Liver (tissue), 9 donors: ENCODE measurements around the gene HBG2. TPM values are rescaled to one million over a fixed set of nuclear protein-coding genes. Genes with fewer than 3 reads are reported as not detected.

Experiments used
- DNase-seq: peaks from one replicate; pipeline ENCODE4 v3.0.0-alpha.2; 2017; ENCODE audit warnings: low spot score
- H3K27ac ChIP-seq, 2 donors: one replicate each; pipeline ENCODE4 v1.7.0; 2013; ENCODE audit warnings: inconsistent platforms in 2 of 2, low read length in 2 of 2, control low read depth in 1 of 2, low read depth in 1 of 2, mild to moderate bottlenecking in 1 of 2
- H3K27me3 ChIP-seq, 4 donors: one replicate each; pipeline versions ENCODE4 v1.6.1 to v1.7.0; 2013; ENCODE audit warnings: low read length in 3 of 4, inconsistent platforms in 1 of 4, mild to moderate bottlenecking in 1 of 4, moderate library complexity in 1 of 4; ENCODE audit not compliant: control insufficient read depth in 4 of 4, insufficient read depth in 4 of 4
- H3K36me3 ChIP-seq, 4 donors: one replicate each; pipeline versions ENCODE4 v1.6.1 to v1.7.0; 2013; ENCODE audit warnings: low read length in 3 of 4, mild to moderate bottlenecking in 3 of 4, low read depth in 1 of 4, moderate library complexity in 1 of 4; ENCODE audit not compliant: control insufficient read depth in 4 of 4, insufficient read depth in 3 of 4
- H3K4me1 ChIP-seq, 4 donors: one replicate each; pipeline versions ENCODE4 v1.6.1 to v1.7.0; 2013; ENCODE audit warnings: low read length in 3 of 4, mild to moderate bottlenecking in 3 of 4, moderate library complexity in 1 of 4; ENCODE audit not compliant: control insufficient read depth in 4 of 4, insufficient read depth in 4 of 4
- H3K4me3 ChIP-seq, 3 donors: one replicate each; pipeline versions ENCODE4 v1.6.1 to v1.7.0; 2013; ENCODE audit warnings: low read length in 3 of 3, control low read depth in 1 of 3, low read depth in 1 of 3, mild to moderate bottlenecking in 1 of 3
- H3K9ac ChIP-seq, 2 donors: one replicate each; pipeline ENCODE4 v1.7.0; 2013; ENCODE audit warnings: low read length in 2 of 2, mild to moderate bottlenecking in 2 of 2, moderate library complexity in 2 of 2, control low read depth in 1 of 2, low read depth in 1 of 2
- H3K9me3 ChIP-seq, 4 donors: one replicate each; pipeline versions ENCODE4 v1.6.1 to v1.7.0; 2013; ENCODE audit warnings: low read length in 3 of 4; ENCODE audit not compliant: control insufficient read depth in 4 of 4
- EGR1 ChIP-seq, 2 donors: IDR thresholded peaks; 2 replicates each; pipeline ENCODE4 v1.6.1; 2016 to 2018; ENCODE audit warnings: antibody characterized with exemption in 2 of 2, low read depth in 2 of 2
- FOXA1 ChIP-seq: IDR thresholded peaks from 2 replicates; pipeline ENCODE4 v1.6.1; 2016; ENCODE audit warnings: antibody characterized with exemption
- FOXA2 ChIP-seq: IDR thresholded peaks from 2 replicates; pipeline ENCODE4 v1.6.1; 2016; ENCODE audit warnings: antibody characterized with exemption
- GABPA ChIP-seq, 2 donors: IDR thresholded peaks in 1 of 2; conservative IDR thresholded peaks in 1 of 2; 2 replicates each; pipeline ENCODE4 v1.6.1; 2016; ENCODE audit warnings: antibody characterized with exemption in 2 of 2, mild to moderate bottlenecking in 1 of 2, moderate library complexity in 1 of 2
- HNF4A ChIP-seq, 2 donors: conservative IDR thresholded peaks; 2 replicates each; pipeline ENCODE4 v1.6.1; 2016; ENCODE audit warnings: antibody characterized with exemption in 2 of 2, mild to moderate bottlenecking in 2 of 2
- HNF4G ChIP-seq: IDR thresholded peaks from 2 replicates; pipeline ENCODE4 v1.6.1; 2016; ENCODE audit warnings: antibody characterized with exemption
- JUND ChIP-seq, 2 donors: IDR thresholded peaks; 2 replicates each; pipeline ENCODE4 v1.6.1; 2016; ENCODE audit warnings: antibody characterized with exemption in 2 of 2
- NR2F2 ChIP-seq: IDR thresholded peaks from 2 replicates; pipeline ENCODE4 v1.6.1; 2016; ENCODE audit warnings: antibody characterized with exemption
- RAD21 ChIP-seq, 2 donors: IDR thresholded peaks; 2 replicates each; pipeline ENCODE4 v1.6.1; 2016; ENCODE audit warnings: antibody characterized with exemption in 2 of 2, mild to moderate bottlenecking in 2 of 2
- RXRA ChIP-seq, 2 donors: IDR thresholded peaks; 2 replicates each; pipeline ENCODE4 v1.6.1; 2017 to 2018; ENCODE audit warnings: antibody characterized with exemption in 2 of 2, mild to moderate bottlenecking in 1 of 2
- SP1 ChIP-seq: IDR thresholded peaks from 2 replicates; pipeline ENCODE4 v1.6.1; 2018; ENCODE audit warnings: antibody characterized with exemption, mild to moderate bottlenecking
- TAF1 ChIP-seq: conservative IDR thresholded peaks from 2 replicates; pipeline ENCODE4 v1.6.1; 2016; ENCODE audit warnings: antibody characterized with exemption, mild to moderate bottlenecking
- YY1 ChIP-seq: IDR thresholded peaks from 2 replicates; pipeline ENCODE4 v1.6.1; 2016; ENCODE audit warnings: antibody characterized with exemption, mild to moderate bottlenecking
- WGBS: extraction: QIAGEN DNeasy Blood & Tissue Kit; methylation state at CpG from one replicate; pipeline ENCODE4 v1.1.7; 2013; 5-methylcytosine and 5-hydroxymethylcytosine counted together
- polyA plus RNA-seq, 2 donors: library from polyadenylated mRNA; stranded (reverse) in 1 of 2; unstranded in 1 of 2; fragments of 200-250 nt in 1 of 2; fragments of >200 nt in 1 of 2; fragmentation: Nextera tagmentation in 1 of 2; extraction: Ambion mirVana in 1 of 2; gene quantifications; one replicate each; pipeline versions ENCODE4 v1.2.1 to v1.2.3, GENCODE V29; 2013 to 2015
- total RNA-seq, 2 donors: library from RNA; depleted of rRNA; stranded (reverse); fragments of >200 nt; gene quantifications; one replicate each; pipeline ENCODE4 v1.2.3, GENCODE V29; 2014
- TF ChIP-seq, protein P1 (sequence below): IDR thresholded peaks from 2 replicates; pipeline ENCODE4 v1.6.1; 2016; ENCODE audit warnings: antibody characterized with exemption
- TF ChIP-seq, protein P2 (sequence below): IDR thresholded peaks from 2 replicates; pipeline ENCODE4 v1.6.1; 2016; ENCODE audit warnings: antibody characterized with exemption
- TF ChIP-seq, protein P3 (sequence below): IDR thresholded peaks from 2 replicates; pipeline ENCODE4 v1.6.1; 2016; ENCODE audit warnings: antibody characterized with exemption, mild to moderate bottlenecking
- TF ChIP-seq, protein P4 (sequence below): IDR thresholded peaks from 2 replicates; pipeline ENCODE4 v1.6.1; 2016; ENCODE audit warnings: antibody characterized with exemption
- TF ChIP-seq, protein P5 (sequence below): fragments of 150-350 bp; IDR thresholded peaks from 2 replicates; pipeline ENCODE4 v1.5.1; 2017; ENCODE audit warnings: improper control_type of control experiment, low read depth, low read length; ENCODE audit not compliant: missing input control
- donor health status: healthy.
- donor health status: healthy.
- donor health status: healthy.
- donor health status: healthy.
- donor health status: healthy.

HBG2 gene
- total and polyA plus RNA-seq, 4 donors, result 0.71 to 55,632 TPM; not detected in 2

DNA sequence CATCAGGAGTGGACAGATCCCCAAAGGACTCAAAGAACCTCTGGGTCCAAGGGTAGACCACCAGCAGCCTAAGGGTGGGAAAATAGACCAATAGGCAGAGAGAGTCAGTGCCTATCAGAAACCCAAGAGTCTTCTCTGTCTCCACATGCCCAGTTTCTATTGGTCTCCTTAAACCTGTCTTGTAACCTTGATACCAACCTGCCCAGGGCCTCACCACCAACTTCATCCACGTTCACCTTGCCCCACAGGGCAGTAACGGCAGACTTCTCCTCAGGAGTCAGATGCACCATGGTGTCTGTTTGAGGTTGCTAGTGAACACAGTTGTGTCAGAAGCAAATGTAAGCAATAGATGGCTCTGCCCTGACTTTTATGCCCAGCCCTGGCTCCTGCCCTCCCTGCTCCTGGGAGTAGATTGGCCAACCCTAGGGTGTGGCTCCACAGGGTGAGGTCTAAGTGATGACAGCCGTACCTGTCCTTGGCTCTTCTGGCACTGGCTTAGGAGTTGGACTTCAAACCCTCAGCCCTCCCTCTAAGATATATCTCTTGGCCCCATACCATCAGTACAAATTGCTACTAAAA lies 27.8 kb downstream of the HBG2 start, which contains the start of gene HBB:
HBB (minus strand) TSS at position 340 of the 579 bp plus-strand sequence; CDS start at position 290, 50 bp downstream.
- Histone ChIP-seq H3K9me3 (no peaks in the 10 kb centered on the region), H3K27me3 (no peaks in the 10 kb centered on the region), H3K4me3 (no peak within 1 kb of the TSS), H3K27ac (no peak within 1 kb of the TSS), H3K4me1 (no peaks in the 10 kb centered on the region), H3K9ac (no peak within 1 kb of the TSS), H3K36me3 (no peaks in the 10 kb centered on the region)
- WGBS, result 75% methylated on average over 3 of the region's 3 CpGs
- TF ChIP-seq, protein P1, sequence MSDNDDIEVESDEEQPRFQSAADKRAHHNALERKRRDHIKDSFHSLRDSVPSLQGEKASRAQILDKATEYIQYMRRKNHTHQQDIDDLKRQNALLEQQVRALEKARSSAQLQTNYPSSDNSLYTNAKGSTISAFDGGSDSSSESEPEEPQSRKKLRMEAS, result no peak
- TF ChIP-seq YY1 (no peak), NR2F2 (no peak), EGR1 (IDR thresholded peaks at IDR 0.05; ENCODE audit: low read depth in 2 of 2) (no peak), FOXA1 (no peak), HNF4G (no peak), GABPA (IDR thresholded peaks at IDR 0.05 in 1 of 2, conservative IDR thresholded peaks at IDR 0.05 in 1 of 2) (no peak), TAF1 (no peak), FOXA2 (no peak), JUND (IDR thresholded peaks at IDR 0.05) (no peak), SP1 (no peak), RXRA (IDR thresholded peaks at IDR 0.05) (no peak)
- TF ChIP-seq, protein P2, sequence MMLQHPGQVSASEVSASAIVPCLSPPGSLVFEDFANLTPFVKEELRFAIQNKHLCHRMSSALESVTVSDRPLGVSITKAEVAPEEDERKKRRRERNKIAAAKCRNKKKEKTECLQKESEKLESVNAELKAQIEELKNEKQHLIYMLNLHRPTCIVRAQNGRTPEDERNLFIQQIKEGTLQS, result no peak
- TF ChIP-seq, protein P3, sequence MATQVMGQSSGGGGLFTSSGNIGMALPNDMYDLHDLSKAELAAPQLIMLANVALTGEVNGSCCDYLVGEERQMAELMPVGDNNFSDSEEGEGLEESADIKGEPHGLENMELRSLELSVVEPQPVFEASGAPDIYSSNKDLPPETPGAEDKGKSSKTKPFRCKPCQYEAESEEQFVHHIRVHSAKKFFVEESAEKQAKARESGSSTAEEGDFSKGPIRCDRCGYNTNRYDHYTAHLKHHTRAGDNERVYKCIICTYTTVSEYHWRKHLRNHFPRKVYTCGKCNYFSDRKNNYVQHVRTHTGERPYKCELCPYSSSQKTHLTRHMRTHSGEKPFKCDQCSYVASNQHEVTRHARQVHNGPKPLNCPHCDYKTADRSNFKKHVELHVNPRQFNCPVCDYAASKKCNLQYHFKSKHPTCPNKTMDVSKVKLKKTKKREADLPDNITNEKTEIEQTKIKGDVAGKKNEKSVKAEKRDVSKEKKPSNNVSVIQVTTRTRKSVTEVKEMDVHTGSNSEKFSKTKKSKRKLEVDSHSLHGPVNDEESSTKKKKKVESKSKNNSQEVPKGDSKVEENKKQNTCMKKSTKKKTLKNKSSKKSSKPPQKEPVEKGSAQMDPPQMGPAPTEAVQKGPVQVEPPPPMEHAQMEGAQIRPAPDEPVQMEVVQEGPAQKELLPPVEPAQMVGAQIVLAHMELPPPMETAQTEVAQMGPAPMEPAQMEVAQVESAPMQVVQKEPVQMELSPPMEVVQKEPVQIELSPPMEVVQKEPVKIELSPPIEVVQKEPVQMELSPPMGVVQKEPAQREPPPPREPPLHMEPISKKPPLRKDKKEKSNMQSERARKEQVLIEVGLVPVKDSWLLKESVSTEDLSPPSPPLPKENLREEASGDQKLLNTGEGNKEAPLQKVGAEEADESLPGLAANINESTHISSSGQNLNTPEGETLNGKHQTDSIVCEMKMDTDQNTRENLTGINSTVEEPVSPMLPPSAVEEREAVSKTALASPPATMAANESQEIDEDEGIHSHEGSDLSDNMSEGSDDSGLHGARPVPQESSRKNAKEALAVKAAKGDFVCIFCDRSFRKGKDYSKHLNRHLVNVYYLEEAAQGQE, result no peak
- TF ChIP-seq, protein P4, sequence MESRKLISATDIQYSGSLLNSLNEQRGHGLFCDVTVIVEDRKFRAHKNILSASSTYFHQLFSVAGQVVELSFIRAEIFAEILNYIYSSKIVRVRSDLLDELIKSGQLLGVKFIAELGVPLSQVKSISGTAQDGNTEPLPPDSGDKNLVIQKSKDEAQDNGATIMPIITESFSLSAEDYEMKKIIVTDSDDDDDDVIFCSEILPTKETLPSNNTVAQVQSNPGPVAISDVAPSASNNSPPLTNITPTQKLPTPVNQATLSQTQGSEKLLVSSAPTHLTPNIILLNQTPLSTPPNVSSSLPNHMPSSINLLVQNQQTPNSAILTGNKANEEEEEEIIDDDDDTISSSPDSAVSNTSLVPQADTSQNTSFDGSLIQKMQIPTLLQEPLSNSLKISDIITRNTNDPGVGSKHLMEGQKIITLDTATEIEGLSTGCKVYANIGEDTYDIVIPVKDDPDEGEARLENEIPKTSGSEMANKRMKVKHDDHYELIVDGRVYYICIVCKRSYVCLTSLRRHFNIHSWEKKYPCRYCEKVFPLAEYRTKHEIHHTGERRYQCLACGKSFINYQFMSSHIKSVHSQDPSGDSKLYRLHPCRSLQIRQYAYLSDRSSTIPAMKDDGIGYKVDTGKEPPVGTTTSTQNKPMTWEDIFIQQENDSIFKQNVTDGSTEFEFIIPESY, result no peak
- peak; percentile 76 for DNase-seq

DNA sequence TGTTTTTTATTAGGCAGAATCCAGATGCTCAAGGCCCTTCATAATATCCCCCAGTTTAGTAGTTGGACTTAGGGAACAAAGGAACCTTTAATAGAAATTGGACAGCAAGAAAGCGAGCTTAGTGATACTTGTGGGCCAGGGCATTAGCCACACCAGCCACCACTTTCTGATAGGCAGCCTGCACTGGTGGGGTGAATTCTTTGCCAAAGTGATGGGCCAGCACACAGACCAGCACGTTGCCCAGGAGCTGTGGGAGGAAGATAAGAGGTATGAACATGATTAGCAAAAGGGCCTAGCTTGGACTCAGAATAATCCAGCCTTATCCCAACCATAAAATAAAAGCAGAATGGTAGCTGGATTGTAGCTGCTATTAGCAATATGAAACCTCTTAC lies 29.1 kb downstream of the HBG2 start:
- no peak overlapping the region for H3K27ac ChIP-seq
- no peaks in the 10 kb centered on the region for H3K36me3 ChIP-seq
- H3K27me3 ChIP-seq, result no peaks in the 10 kb centered on the region
- H3K9ac ChIP-seq, result no peak overlapping the region
- DNase-seq, result peak; percentile 63
- no peak overlapping the region for H3K4me3 ChIP-seq
- H3K4me1 ChIP-seq, result no peaks in the 10 kb centered on the region
- no peaks in the 10 kb centered on the region for H3K9me3 ChIP-seq
- WGBS, result 58% methylated on average over 2 of the region's 2 CpGs
- TF ChIP-seq, protein P4, result no peak
- TF ChIP-seq EGR1 (IDR thresholded peaks at IDR 0.05; ENCODE audit: low read depth in 2 of 2), result no peak
- no peak for TF ChIP-seq RAD21 (IDR thresholded peaks at IDR 0.05)
- no peak for TF ChIP-seq TAF1
- TF ChIP-seq, protein P2, result no peak
- no peak for TF ChIP-seq JUND (IDR thresholded peaks at IDR 0.05)
- TF ChIP-seq FOXA1, result no peak
- TF ChIP-seq, protein P5, sequence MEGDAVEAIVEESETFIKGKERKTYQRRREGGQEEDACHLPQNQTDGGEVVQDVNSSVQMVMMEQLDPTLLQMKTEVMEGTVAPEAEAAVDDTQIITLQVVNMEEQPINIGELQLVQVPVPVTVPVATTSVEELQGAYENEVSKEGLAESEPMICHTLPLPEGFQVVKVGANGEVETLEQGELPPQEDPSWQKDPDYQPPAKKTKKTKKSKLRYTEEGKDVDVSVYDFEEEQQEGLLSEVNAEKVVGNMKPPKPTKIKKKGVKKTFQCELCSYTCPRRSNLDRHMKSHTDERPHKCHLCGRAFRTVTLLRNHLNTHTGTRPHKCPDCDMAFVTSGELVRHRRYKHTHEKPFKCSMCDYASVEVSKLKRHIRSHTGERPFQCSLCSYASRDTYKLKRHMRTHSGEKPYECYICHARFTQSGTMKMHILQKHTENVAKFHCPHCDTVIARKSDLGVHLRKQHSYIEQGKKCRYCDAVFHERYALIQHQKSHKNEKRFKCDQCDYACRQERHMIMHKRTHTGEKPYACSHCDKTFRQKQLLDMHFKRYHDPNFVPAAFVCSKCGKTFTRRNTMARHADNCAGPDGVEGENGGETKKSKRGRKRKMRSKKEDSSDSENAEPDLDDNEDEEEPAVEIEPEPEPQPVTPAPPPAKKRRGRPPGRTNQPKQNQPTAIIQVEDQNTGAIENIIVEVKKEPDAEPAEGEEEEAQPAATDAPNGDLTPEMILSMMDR, result no peak
- TF ChIP-seq, protein P1, result no peak
- TF ChIP-seq HNF4A (conservative IDR thresholded peaks at IDR 0.05), result no peak
- no peak for TF ChIP-seq HNF4G
